ENCODE measurements around the gene TRPM5.

TRPM5 gene

DNA sequence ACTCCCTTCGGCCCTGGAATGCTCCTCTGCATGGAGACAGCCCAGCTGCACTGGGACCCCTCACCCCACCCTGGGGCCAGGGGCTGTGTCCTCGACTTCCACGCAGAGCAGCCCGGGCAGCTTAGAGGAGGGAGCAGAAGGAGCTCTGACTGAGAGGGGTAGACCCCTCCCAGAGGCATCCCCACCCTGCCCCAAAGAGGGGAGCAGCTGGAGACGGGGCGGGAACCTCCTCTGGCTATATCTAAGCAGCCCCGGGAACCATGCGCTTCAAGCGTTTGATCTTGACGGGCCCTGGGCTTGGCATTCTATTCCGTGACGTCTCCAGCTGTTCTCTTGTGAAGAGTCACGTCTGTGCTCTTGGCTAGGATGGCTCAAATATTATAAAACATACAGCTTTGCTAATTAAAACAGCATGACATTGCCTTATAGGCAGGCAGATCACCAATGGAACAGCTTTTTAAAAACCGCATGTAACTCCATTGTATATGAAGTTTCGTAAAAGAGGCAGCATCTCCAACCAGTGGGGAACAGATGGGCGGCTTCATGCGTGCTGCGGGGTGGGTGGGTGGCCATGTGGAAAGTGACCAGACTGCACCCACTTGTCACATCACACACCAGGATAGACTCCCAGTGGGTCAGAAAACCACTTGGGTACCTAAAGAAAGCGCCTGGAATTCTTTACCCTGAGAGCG, 8.2 kb upstream of the TRPM5 start:
- no peak for DNase-seq

DNA sequence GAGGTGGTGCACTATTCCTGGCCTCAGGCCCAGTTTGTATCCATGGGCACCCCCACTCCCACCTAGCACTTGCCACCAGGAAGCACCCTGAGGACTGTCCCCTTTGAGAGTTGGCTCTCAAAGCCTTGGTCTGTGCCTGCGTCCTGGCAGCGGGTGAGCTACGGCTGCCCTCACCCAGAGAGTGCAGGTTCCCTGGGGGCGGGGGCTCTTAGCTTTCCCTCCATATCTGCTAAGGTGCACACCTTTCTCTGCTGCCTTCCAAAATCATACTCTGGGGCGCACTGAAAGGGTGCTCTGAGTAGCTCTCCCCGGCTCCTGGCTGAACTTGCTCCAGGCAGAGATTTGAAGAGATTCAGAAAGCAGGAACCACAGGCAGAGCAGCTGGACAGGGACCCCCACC, 7.6 kb upstream of the TRPM5 start:
- DNase-seq = no peak

DNA sequence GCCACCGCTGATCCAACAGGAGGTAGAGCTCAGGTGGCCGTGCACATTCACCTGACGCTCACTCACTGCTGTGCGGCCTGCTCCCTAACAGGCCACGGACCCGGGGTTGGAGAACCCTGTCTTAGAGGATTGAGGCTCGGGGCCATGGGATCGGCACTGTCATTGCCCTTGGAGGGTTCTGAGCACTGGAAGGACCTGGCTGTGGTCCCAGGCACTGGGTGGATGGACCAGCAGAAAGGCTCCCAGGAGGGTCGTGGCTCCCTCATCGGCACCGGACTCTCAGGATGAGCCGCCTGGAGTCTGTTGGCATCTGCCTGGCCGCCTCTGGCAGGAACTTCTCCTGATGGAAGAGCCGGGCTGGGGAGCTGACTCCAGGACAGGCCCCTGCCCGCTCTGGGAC, 7.0 kb upstream of the TRPM5 start:
- DNase-seq = no peak

DNA sequence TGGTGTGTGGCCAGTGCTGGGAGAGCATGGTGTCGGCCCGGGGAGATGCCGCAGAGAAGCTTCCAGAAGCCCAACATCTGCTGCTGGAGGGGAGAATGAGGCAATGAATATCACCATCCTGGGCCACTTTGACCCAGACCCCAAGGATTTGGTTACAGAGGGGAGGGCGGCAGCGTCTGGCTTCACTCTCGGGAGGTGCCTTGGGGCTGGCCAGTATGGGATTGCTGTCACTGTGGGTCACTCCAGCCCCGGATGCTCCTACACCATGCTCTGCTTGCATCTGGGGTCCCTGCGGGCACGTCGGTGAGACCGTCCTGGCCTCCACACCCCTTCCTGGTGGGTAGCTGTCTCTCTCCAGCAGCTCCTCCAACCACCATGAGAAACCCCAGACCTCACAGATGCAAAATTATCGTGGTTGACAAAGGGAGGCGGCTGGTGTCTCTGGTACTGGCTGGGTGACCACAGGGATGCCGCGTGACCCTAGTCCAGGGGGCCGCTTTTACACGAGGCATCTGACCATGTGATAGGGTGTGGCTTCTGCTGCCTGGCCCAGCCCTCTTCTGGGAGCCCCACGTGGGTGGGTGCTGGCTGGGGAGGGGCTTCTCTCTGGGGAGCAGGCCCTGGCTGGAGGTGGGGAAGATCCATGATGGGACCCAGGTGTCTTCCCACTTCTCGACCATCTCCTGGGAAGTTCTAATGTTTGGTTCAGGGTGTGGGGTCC, 6.2 kb upstream of the TRPM5 start:
- no peak for DNase-seq

DNA sequence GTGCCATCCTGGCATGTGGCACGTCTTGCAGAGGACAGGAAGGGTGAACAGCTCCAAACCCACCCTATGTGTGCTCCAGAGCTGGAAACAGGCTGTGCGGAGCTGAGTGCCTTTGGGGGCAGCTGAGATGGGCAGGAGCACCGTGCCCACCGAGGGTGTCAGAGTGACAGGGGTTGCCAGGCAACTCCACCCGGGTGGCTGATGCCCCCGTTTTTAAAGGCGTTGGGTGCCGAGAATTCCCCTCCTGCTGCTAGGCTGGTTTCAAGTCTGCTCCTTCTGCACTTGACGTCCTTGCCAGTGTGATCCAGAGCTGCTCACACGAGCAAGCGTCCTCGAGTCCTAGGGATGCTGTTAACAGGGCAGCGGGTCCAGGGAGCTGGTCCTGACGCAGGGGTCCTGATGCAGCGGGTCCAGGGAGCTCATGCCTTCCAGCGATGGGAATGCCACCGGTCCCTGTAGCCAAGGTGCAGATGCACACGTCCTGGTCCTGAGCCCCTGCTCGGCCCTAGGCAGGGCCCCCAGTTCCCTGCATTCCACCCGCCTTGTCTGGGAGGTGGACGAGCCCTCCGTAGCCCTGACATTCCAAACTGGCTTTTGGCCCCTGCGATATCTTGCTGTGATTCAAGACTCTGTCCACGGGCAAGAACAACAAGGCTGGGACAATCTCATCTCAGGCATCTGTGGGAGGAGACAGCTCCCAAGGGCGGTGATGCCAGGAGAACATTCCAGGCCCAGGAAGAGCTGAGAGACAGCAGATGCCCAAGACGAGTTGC, 5.4 kb upstream of the TRPM5 start:
- no peak for DNase-seq

DNA sequence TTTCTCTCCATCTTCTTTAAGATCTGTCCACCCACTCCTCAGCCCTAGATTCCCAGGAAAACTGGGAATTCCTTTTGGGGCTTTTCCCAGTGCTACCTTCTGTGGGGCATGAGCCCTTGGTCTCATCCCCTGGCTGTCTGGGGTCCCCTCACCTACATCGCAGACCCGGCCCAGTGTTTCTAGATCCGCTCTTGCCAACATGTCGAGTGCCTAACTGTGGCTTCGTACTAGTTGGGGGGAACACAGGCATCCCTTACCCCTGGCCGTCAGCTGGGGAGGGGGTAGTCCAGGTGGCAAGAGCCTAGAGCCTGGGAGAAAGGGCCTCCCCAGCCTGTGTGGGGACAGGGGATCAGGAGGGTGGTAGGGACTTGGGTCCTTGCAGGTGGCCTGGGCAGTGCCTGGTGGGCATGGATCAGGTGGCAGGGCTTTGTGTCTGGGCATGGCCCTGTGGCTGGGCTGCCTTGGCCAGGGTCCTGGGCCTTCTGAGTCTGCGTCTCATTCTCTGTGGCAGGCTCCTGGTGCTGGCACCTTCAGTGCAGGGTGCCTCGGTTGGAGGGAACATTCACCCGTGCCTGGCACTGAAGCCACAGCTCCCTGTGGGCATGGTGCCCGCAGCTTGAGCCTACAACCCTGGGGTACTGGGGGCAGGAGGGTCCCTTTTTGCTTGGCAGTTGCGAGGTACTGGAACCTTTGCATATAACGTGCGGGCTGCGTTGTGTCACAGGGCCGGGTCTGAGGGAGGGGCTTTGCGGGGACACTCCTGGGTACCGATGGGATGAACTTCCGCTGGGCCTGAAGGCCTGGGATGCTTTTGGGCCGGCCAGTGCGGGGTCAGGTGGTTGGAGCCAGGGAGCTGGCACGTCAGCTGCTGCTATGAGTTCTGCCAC, 4.6 kb upstream of the TRPM5 start:
- DNase-seq = no peak

DNA sequence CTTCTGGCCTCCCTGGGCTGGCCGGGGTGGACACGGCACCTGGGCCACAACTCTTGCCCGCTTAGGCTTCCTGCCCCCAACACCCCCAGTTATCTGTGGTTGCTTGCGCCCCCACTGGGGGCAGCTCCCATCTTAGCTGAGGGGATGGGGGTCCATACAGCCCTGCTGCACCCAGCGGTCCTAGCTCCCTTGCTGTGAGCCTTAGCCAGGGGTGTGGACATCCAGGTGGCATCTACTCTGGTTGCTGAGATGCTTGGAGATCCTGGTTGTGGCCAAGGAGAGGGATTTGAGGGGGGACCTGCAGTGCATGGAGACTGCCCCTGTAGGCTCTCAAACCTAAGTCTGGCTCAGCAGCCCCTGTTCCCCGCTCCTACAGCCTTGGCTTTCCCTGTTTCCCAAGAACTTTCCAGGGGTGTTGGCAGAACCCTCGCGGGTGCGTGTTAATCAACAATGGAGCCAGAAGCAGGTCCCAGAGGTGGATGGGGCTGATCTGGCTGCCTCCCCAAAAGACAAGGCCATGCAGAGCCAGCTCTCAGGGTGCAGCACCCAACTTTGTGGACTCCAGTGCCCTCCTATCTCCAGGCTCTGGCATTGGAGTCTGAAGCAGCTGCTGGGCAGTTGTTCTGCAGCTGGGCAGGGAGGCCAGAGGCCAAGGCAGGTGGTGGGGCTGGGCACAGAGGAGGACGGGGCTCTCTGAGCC, 3.8 kb upstream of the TRPM5 start:
- no peak for DNase-seq

DNA sequence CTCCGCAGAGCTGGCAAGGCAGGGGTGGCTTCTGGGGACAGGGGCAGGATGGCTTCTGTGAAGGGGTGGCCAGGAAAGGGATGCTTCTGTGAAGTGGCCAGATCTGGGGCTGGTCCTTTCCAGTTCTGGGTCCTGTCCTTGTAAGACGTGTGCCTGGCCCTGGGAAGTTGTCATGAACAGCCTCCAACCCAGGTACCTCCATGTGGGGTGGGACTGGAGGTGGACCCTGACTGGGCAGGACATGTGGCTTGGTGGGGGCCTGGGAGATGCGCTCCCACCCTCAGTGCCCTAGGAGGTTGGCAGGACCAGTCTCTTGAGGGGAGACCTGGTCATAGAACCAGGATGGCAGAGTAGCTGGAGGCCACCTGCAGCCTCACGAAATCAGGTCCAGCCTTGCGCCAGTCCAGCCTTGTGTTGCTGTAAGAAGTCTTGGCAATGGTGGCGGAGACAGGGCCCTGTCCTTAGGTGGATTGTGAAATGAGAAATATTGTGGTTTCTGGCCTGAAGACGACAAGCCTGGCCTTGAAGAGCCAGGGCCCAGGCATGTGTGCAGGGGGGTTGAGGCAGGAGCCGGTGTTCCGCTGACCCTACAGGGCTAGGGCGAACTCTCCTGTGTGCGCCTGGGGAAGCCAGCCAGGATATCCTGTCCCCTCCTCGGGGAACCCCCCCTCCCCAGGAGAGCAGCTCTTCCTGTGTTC, 3.1 kb upstream of the TRPM5 start:
- DNase-seq = no peak

DNA sequence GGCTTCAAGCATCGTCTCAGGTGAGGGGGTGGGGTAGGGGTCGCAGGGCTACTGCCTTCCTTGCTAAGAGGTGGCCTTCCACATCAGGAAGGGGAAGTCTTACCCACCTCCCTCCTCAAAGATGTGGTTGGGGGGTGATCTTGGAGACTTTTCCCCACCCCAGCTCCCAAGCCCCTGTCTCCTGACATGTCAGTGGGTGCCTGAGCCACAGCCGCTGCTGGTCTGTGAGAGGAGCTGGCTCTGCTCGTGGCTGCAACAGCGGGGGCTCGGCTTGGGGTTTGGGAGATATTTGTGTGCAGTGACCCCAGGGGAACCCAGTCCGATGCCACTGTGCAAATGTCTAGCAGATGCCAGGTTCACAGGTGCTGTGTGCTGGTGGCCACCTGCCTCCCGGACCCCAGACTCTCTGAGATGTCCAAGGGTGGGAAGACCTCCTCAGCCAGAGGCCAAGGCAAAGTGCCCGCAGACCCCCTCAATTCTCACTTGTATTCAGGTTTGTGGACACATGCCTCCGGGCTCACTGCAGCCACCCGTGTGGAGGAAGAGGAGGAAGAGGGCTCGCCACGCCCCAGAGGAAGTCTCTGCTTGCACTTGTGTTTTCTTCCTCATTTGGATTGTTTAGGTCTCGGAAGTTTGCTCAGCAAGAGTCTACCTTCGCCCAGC, 2.4 kb upstream of the TRPM5 start:
- DNase-seq = no peak

DNA sequence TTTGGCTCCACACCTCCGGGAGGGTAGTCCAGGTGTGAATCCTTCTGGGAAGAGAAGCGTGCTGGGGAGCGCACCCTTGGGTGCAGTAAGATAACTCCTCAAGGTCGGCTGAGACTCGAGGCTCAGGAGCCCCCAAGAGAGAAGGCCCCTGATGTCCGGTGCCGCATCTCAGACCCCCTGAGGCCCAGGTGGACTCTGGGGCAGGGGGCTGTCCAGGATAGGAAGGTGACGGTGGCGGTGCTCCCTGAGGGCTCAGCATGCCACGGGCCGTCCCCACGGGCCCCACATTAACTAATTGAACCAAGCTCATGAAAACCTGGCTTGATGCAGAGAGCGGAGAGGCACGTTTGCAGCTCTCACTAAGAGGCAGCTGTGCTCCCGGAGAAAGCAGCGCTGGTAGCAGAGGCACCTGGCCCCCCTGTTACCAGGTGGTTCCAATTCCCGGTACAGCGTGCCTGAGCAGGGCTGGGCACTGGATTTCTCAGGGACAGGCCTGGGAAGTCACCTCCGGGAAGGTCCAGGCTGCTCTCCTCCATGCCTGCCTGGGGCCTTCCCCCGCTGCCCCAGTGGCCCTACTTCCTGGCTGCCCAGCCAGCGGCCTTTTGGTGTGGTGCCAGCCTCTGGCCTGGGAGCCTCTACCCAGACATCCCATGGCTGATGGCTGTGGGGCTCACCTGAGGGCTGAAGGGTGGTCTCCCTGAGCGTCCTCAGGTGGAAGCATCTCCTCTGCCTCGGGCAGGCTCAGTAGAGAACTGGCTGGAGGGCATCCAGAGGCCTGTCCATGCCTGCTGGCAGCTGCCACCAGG, 1.6 kb upstream of the TRPM5 start:
- DNase-seq = no peak

DNA sequence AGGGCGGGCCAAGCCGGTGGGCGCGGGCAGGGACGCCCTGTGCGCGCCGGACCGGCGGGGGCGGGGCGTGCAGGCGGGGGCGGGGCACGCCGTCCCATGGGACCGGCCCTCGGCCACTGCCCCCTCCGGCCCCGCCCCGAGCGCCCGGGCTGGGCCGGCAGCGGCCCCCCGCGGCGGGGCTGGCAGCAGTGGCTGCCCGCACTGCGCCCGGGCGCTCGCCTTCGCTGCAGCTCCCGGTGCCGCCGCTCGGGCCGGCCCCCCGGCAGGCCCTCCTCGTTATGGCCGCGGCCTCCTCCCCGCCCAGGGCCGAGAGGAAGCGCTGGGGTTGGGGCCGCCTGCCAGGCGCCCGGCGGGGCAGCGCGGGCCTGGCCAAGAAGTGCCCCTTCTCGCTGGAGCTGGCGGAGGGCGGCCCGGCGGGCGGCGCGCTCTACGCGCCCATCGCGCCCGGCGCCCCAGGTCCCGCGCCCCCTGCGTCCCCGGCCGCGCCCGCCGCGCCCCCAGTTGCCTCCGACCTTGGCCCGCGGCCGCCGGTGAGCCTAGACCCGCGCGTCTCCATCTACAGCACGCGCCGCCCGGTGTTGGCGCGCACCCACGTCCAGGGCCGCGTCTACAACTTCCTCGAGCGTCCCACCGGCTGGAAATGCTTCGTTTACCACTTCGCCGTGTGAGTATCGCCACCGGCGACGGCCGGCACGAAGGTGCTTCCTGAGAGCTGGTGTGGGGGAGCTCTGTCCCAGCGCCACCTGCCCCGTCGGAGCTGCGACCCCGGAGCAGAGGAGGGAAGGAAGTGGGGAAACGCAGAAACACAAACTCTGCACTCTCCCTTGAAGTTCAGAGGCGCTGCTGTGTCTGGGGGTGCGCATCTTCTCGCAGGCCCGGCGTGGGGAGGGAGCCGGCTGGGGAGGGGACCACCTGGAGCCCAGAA, 769 bp upstream of the TRPM5 start, which contains the start of gene KCNQ1:
KCNQ1 (plus strand) TSS at position 188 of the 925 bp plus-strand sequence; CDS start at position 279, 91 bp downstream.
- peak; percentile 99 for DNase-seq

DNA sequence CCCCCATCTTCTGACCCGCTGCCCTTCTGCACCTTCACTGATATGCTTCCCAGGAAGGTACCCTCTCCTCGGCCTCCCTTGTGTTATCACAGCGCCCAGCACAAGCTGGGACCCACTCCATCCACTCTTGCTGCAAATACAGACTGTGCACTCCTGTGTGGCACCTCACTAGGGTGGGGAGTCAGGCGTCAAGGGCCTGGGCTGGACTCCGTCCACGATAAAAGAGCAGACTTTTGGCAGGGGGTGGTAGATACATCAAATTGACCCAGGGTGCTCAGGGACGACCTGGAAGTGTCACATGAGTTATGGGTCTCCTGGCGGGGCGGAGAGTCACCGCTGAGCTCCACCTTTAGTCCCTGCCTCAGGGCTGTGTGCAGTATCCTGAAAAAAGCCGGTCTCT, 908 bp downstream of the TRPM5 start:
- DNase-seq = no peak

DNA sequence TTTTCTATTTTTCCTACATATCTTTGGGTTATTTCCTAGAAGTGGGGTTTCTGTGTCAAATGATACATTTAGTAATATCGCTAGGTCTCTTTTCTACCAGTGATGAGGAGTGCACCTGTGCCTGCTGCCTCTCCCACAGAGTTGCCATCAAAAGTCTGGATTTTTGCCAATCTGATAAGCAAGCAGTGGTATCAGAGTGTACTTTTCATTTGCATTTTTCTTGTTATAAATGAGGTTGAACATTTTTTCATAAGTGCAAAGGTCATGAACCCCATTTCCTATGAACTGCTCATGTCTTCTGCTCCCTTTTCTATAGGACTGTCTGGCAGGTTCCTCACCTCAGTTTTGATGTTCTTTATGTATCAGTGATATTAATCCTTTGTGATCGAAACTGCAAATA, 1.7 kb downstream of the TRPM5 start:
- DNase-seq = no peak

DNA sequence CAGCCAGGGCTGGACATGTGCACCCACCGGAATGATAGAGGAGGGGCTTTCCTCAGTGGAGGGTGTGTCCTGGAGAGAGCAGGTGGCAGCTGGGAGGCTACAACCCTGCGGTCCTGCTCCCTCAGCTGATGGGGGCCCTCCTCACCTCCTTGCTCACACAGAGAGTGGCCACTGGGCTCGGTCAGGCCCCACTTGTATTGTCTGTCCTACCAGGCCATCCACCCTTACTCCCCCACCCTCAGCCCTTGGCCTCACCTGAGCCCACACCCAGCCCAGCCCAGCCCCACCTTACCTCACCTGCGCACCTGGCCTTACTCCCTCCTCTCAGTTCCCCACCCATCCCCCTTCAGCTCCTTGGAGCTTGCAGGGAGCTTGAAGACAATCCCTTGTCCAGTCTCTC, 3.1 kb downstream of the TRPM5 start:
- DNase-seq = no peak

DNA sequence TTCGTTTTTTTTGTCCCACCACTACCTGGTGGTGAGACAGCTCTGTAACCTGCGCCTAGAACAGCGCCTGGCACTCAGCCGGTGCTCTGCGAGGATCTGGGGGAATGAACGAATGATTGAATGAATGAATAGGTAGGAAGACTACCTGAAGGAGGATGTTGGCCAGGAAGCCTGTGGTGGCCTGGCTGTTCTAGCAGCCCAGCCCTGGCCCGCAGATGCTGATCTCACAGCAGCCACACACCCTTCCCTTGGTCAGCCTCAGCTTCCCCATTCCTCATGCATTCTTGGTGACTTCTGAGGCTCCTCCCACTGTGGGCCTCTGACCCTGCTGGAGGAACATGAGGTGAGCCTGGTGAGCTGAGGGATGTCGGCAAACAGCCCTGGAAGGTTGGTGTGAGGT, 3.7 kb downstream of the TRPM5 start:
- DNase-seq = no peak

DNA sequence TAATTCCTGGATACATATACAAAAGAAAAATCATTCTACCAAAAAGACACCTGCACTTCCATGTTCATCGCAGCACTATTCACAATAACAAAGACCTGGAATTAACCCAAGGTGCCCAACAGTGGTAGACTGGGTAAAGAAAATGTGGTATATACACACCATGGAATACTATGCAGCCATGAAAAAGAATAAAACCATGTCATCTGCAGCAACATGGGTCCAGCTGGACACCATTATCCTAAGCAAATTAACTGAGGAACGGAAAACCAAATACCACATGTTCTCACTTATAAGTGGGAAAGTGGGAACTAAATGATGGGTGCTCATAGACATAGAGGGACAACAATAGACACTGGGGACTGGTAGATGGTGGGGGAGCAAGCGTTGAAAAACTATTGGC, 4.5 kb downstream of the TRPM5 start:
- no peak for DNase-seq

DNA sequence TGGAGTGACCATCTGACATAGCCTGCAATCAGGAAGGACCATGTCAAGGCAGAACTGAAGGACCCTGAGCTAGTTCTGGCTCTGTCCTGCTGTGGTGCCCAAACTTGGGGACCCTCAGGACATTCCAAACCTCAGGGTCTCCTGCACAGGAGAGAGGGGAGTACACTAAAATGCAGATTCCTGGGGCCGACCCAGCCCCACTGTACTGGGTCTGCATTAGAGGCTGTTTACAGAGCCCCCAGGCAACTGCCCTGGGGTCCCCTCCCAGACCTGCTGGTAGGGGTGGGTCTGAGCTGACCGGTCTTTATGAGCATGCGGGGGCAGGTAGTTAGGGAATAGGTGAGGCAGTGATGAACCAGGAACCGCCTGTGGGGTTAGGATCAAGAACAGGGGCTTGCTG, 6.8 kb downstream of the TRPM5 start:
- DNase-seq = no peak

DNA sequence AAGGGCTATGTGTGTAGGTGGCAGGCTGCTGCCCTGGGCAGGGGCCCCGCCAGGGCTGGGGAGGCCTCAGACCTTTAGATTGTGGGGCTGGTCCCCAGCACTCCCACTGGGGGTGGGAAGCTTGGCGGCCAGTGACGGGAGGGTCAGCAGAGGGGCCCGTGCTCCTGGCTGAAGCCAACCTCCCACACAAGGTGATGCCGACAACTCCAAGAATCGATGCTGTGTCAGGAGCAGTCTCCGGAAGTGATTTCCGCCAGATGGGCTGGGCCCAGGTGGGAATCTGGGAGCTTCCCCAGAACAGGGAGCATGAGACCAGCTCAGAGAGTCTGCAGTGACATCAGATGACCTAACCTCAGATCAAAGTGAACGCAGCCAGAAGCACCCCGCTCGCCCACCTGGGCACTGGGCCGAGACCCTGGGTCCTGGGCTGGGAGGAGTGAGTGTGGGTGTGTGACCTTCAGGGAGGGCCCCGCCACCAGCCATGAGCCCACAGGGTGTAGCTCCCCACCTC, 7.7 kb downstream of the TRPM5 start:
- no peak for DNase-seq

DNA sequence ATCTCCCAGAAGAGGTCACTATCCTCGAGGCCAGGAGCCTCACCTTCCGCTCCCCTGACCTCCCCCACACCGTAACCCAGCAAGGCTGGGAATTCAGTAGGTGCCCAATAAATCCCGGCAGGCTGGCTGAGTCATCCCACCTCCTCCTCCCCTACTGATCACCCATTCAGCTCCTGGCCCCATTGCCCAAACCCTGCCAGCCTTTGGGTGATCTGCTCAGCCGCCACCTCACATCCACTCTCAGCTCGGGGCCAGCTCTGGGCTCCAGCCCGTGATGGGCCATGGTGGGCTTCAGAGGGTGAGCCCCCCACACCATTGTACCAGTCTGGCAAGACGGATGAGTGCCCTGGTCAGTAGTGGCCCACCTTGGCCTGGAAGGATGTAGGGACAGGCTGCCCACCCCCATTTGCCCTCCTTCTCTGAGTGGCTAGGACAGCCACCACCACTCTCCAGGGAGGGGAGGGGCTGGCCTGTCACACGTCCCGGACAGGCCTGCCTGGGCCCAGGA, 8.2 kb downstream of the TRPM5 start:
- DNase-seq = no peak

Data from 8988T (cell line).